Activated gamma-delta T cell treated with anti-CD3 and anti-CD28 coated beads, Interleukin-2, amount 50 U/mL, for 16 hours (primary cell): ENCODE results near the gene NUBP1.

Experiments used
- DNase-seq: peaks from one replicate; pipeline ENCODE4 v3.0.0-alpha.2; 2020; ENCODE audit warnings: low read depth

NUBP1 gene

DNA sequence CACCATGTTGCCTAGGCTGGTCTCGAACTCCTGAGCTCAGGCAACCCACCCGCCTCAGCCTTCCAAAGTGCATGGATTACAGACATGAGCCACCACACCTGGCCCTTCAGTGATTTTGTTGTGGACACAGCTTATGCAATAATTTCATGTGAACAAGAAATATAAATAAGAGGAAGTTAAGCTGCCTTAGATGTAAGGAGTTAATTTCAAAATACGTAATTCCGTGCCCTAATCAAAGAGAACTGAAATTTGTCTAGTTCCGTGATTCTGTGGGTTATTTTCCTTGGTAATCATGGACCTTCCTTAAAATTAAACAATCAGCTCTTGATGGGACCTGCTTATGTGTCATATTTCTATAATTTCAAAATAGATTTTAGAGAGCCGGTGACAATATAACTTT lies 63.1 kb downstream of the NUBP1 start:
- DNase-seq, result no peak

DNA sequence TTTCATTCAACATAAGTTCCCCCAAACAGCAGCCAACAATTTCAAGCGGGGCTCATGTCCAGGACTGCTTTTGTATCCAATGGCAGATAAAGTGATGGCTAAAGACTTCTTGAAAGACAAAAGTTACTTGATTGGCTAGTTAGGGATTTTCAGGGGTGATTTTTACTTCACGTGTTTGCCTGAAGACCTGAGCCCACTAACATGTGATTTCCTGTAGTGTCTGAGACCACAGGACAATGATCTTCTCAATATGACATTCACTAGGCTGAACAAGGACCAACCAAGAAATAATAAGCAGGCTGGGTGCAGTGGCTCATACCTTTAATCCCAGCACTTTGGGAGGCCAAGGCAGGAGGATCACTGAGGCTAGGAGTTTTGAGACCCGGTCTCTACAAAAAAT lies 64.6 kb downstream of the NUBP1 start:
- no peak for DNase-seq

DNA sequence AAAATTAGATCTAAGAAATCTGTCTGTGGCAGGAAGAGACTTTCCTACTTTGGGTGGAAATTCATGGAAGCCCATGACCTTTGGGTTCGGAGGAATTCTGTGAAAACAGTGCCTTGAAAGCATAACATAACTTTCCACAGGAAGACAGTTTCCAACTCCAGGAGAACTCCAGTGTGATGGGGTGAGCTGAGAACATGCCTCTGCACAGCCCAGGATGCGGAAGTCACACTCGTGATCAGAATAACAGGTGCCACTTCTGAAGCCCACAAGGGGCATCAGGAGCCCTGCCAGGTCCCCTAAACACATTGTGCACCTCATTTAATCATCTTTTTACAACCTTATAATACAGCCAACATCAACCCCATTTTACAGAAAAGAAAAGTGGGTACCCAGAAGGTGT lies 65.2 kb downstream of the NUBP1 start:
- DNase-seq, result no peak

DNA sequence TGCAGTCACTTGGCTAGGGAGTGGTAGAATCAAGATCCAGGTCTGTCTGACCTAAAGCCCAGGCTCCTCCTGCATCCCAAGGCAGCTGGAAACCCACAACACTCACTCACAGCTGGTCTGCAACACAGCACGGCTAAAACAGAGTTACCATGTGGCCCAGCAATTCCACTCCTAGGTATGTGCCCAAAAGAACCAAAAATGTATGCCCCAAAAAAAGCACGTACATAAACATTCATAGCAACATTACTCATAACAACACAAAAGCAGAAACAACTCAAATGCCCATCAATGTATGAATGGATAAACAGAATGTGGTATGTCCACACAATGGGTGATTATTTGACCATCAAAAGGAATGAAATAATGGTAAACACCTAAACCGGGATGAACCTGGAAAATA lies 66.1 kb downstream of the NUBP1 start:
- DNase-seq, result no peak

DNA sequence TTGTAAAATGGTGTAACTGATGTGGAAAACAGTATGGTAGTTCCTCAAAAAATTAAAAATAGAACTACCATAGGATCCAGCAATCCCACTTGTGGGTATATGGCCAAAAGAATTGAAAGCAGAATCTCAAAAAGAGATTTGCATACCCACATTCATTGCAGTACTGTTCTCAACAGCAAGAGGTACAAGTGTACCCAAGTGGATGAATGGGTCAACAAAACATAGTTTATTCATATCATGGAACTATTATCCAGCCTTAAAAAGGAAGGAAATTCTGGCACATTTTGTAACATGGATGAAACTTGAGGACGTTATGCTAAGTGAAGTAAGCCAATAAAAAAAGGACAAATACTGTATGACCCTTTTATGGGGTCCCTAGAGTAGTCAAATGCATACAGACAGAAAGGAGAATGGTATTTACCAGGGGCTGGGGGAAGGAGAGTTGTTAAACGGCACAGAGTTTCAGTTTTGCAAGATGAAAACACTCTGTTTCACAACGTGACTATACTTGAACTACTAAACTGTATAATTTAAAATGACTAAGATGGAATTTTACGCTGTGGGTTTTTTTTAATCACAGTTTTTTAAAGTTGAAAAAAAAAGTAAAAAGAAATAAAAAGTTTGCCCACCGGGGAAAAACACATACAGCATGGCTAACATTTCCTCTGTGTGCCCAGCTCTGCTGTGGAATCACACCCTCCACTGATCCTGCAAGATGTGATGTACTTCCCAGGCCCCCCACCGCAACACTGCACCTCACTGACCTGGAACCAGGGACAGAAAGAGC lies 68.9 kb downstream of the NUBP1 start:
- DNase-seq, result no peak

DNA sequence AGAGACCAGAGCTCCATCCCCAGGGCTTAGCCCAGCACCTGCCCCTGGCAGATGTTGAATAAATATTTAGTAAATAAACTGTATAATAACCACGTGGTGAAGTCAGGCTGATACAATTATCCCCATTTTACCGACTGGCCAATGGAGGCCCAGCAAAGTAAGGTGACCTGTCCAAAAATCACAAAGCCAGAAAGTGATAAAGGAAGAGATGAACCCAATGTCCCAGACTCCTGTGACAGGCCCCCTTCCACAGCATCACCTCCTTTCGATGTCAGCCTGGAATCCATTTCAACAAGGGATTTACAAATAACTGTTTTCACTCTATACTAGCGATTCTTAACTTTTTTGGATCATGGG lies 69.4 kb downstream of the NUBP1 start:
- DNase-seq, result no peak

DNA sequence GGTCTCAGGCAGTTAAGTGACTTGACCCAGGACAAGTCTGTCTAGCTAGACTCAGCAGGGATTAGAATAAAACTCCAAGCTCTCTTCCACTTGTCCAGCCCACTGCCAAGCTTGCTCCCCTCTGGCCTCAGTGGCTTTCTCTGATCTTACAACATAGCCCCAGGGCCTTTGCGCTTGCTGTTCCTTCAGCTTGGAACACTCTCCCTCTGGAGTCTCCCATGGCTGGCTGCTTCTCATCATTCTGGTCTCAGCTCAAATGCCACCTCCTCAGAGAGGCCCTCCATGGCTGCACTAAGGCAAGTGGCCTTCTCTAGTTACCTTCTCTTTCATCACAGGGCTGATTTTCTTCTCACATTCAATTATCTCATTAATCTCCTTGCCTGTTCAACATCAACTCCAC lies 73.9 kb downstream of the NUBP1 start:
- DNase-seq, result no peak

DNA sequence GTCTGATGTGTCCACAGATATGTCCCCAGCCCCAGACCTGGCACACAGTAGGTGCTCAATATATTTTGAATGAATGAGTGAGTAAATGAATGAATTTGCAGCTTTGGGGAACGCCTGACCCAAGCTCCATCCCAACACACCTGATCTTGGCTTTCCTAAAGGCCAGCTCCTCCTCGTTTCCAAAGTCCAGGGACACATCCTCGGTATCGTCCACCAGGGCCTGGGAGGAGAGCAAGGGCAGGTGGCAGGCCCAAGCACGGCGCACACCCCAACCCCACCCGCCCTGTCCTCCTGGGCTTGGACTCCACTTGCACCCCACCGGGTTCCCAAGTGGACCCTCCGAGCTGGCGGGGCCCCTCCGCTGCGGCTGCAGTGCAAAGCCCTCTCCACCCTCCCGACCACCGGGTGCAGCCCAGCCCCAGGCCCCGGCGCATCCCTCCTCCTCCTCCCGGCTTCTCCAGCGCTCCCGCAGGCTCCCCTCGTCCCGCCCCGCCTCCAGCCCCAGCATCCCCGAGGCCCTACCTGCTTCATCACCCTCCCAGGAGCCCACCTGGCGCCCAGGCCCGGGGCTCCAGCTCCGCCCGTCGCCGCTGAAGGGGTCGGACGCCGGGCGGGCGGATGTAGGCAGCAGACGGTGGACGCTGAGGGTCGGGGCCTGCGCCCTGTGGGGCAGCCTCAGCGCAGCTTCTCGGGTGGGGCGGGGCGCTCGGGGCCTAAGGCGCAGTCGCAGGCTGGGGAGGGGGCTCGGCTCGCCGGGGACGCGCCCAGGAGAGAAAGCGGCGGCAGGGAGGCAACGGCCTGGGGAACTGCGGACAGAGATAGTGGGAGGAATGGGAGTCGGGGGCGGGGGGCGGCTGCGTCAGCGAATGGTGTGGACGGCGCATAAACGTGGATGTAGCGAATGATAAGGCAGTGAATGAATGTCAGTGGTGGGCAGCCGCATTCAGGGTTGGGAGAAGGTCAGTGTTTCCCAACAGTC lies 74.6 kb downstream of the NUBP1 start, which contains the start of gene TVP23A:
TSS of gene TVP23A (minus strand) at position 832 of the 979 bp plus-strand sequence. CDS start at position 531, 301 bp downstream.
- no peak for DNase-seq
